Heart left ventricle (tissue), 13 donors: Measurements from ENCODE around the gene NCOA4.

Source experiments
- CTCF ChIP-seq, 12 donors: fragments of 200-600 bp; sonication (generic) in 4 of 12; IDR thresholded peaks; one replicate each; pipeline versions ENCODE4 v1.5.0 to v1.8.0; 2018 to 2022; ENCODE audit warnings: antibody characterized with exemption in 12 of 12, mild to moderate bottlenecking in 5 of 12
- POLR2A ChIP-seq, 2 donors: fragments of 450-650 bp; IDR thresholded peaks; one replicate each; pipeline ENCODE4 v1.6.1; 2017; ENCODE audit warnings: antibody characterized with exemption in 2 of 2, mild to moderate bottlenecking in 2 of 2, moderate library complexity in 2 of 2
- donor health status: ischemic (EF 13 %, LVEDD 7.1; RV severe dilation, severe dysfunction).
- donor health status: DM: no; HTN: yes; CAD: no.
- donor health status: DM: no; HTN: no; CAD: no.
- donor health status: ischemic (EF 25% LVEDD 6.9; RV normal size, moderate dysfunction).
- donor health status: ischemic (EF 25% LVEDD 5.7; RV mildly dilated, moderate dysfunction).
- donor health status: ischemic (EF 35%, LVEDD 5.7; RV mildly dilated, moderate dysfunction).
- donor health status: nonischemic (EF 11% LVEDD 7.7; RV severe dilation, severe dysfunction).
- donor health status: DM: yes; HTN: yes; CAD: no.
- donor health status: PGD.
- donor health status: ischemic (EF 29% LVEDD 5.4; RV normal size, mild dysfunction).
- donor health status: nonischemic (EF 23%, LVEDD 6.1; RV moderate dilation, normal function).

GRCh38 chr10:46031648-46032532, 1.5 kb upstream of the NCOA4 start:
- TF ChIP-seq CTCF (IDR thresholded peaks at IDR 0.05) (no peak), POLR2A (IDR thresholded peaks at IDR 0.05) (no peak)
